HepG2 (cell line): ENCODE data around the gene METTL26. TPM values are rescaled to one million over a fixed set of nuclear protein-coding genes. Genes with fewer than 3 reads are reported as not detected.

Experiments used
- CBX5 ChIP-seq: sonication (generic); formaldehyde crosslinking; IDR thresholded peaks from 2 replicates; pipeline ENCODE4 v1.4.0; 2020; ENCODE audit warnings: missing genetic modification reagents, borderline replicate concordance
- CHD2 ChIP-seq: IDR thresholded peaks from 2 replicates; pipeline ENCODE4 v1.6.1; 2011; ENCODE audit warnings: low read depth, low read length, improper control_type of control experiment
- DMAP1 ChIP-seq: IDR thresholded peaks from 2 replicates; pipeline ENCODE4 v1.6.1; 2016
- E2F2 ChIP-seq: sonication (generic); formaldehyde crosslinking; IDR thresholded peaks from 2 replicates; pipeline ENCODE4 v1.4.0; 2020; ENCODE audit warnings: missing genetic modification reagents, borderline replicate concordance
- HES4 ChIP-seq: sonication (generic); formaldehyde crosslinking; IDR thresholded peaks from 2 replicates; pipeline ENCODE4 v1.9.0; 2021; ENCODE audit warnings: mild to moderate bottlenecking, missing genetic modification reagents, borderline replicate concordance
- HMG20B ChIP-seq: conservative IDR thresholded peaks from 2 replicates; pipeline ENCODE4 v1.6.1; 2016; ENCODE audit warnings: missing genetic modification reagents, missing compliant biosample characterization
- KMT2B ChIP-seq: IDR thresholded peaks from 2 replicates; pipeline ENCODE4 v1.6.1; 2016; ENCODE audit warnings: missing genetic modification reagents, missing compliant biosample characterization
- MLX ChIP-seq: IDR thresholded peaks from 2 replicates; pipeline ENCODE4 v1.6.1; 2016
- MYPOP ChIP-seq: sonication (generic); formaldehyde crosslinking; IDR thresholded peaks from 2 replicates; pipeline ENCODE4 v1.8.1; 2023; ENCODE audit warnings: mild to moderate bottlenecking, moderate library complexity, missing genetic modification reagents
- NFIB ChIP-seq: sonication (generic); formaldehyde crosslinking; IDR thresholded peaks from 2 replicates; pipeline ENCODE4 v1.9.0; 2021; ENCODE audit warnings: missing genetic modification reagents, mild to moderate bottlenecking, borderline replicate concordance
- NR3C1 ChIP-seq: sonication (generic); formaldehyde crosslinking; IDR thresholded peaks from 2 replicates; pipeline ENCODE4 v1.4.0; 2020; ENCODE audit warnings: missing genetic modification reagents
- SMYD3 ChIP-seq: sonication (generic); formaldehyde crosslinking; IDR thresholded peaks from 2 replicates; pipeline ENCODE4 v1.8.1; 2023; ENCODE audit warnings: mild to moderate bottlenecking, missing genetic modification reagents
- SPEN ChIP-seq: sonication (generic); formaldehyde crosslinking; IDR thresholded peaks from 2 replicates; pipeline ENCODE4 v1.5.1; 2020; ENCODE audit warnings: low read depth, mild to moderate bottlenecking, missing genetic modification reagents
- ZFP1 ChIP-seq: IDR thresholded peaks from 2 replicates; pipeline ENCODE4 v1.6.1; 2016
- ZNF136 ChIP-seq: sonication (generic); formaldehyde crosslinking; IDR thresholded peaks from 2 replicates; pipeline ENCODE4 v1.8.1; 2022; ENCODE audit warnings: low read depth, mild to moderate bottlenecking, moderate library complexity, missing genetic modification reagents
- ZNF430 ChIP-seq: sonication (generic); formaldehyde crosslinking; IDR thresholded peaks from 2 replicates; pipeline ENCODE4 v1.9.0; 2021; ENCODE audit warnings: mild to moderate bottlenecking, missing genetic modification reagents
- ZNF503 ChIP-seq: sonication (generic); formaldehyde crosslinking; IDR thresholded peaks from 2 replicates; pipeline ENCODE4 v1.4.0; 2020; ENCODE audit warnings: missing genetic modification reagents
- ZNF549 ChIP-seq: sonication (generic); formaldehyde crosslinking; IDR thresholded peaks from 2 replicates; pipeline ENCODE4 v1.5.0; 2020; ENCODE audit warnings: missing genetic modification reagents
- ZNF552 ChIP-seq: sonication (generic); formaldehyde crosslinking; IDR thresholded peaks from 2 replicates; pipeline ENCODE4 v1.9.0; 2022; ENCODE audit warnings: missing genetic modification reagents, mild to moderate bottlenecking, borderline replicate concordance
- ZNF577 ChIP-seq: sonication (generic); formaldehyde crosslinking; IDR thresholded peaks from 2 replicates; pipeline ENCODE4 v1.4.0; 2020; ENCODE audit warnings: mild to moderate bottlenecking, low read depth, missing genetic modification reagents, borderline replicate concordance
- ZNF615 ChIP-seq: sonication (generic); formaldehyde crosslinking; IDR thresholded peaks from 2 replicates; pipeline ENCODE4 v1.5.0; 2020; ENCODE audit warnings: mild to moderate bottlenecking, missing genetic modification reagents, borderline replicate concordance
- ZNF639 ChIP-seq: conservative IDR thresholded peaks from 2 replicates; pipeline ENCODE4 v1.6.1; 2018; ENCODE audit warnings: missing genetic modification reagents
- ZSCAN25 ChIP-seq: sonication (generic); formaldehyde crosslinking; IDR thresholded peaks from 2 replicates; pipeline ENCODE4 v1.8.0; 2022; ENCODE audit warnings: mild to moderate bottlenecking, missing genetic modification reagents
- polyA plus RNA-seq, 8 experiments: library from polyadenylated mRNA; depleted of rRNA in 3 of 8; stranded (reverse) in 7 of 8; unstranded in 1 of 8; fragments of >200 nt; fragmentation: Illumina TruSeq in 4 of 8; extraction: Trizol in 4 of 8; gene quantifications; 2 replicates each; pipeline versions ENCODE4 v1.2.1 to v1.2.3, GENCODE V29; 2011 to 2016; ENCODE audit warnings: low read depth in 4 of 8, missing spikeins in 1 of 8, mixed read lengths in 1 of 8; ENCODE audit not compliant: insufficient read depth in 1 of 8
- total RNA-seq, 5 experiments: library from RNA; depleted of rRNA; stranded (reverse); fragments of >200 nt; fragmentation: Illumina TruSeq; extraction: Trizol; gene quantifications; 2 replicates each; pipeline ENCODE4 v1.2.3, GENCODE V29; 2016; ENCODE audit warnings: low read depth in 1 of 5

METTL26 gene
- total and polyA plus RNA-seq, 2 of the 13 experiments (the other 11 are each of a cell fraction or from before 2014, with no cell fraction given) = 65.5 to 70.1 TPM

- TF ChIP-seq MYPOP (no peak), CHD2 (no peak), ZNF577 (no peak), ZNF503 (CRISPR knock-in tag) (no peak), SMYD3 (no peak), NR3C1 (CRISPR knock-in tag) (no peak), NFIB (CRISPR knock-in tag) (no peak), CBX5 (peak; percentile 50; the same call in 1 of the 2 replicates), ZNF549 (no peak), HES4 (CRISPR knock-in tag) (no peak), ZNF430 (CRISPR knock-in tag) (no peak), ZNF552 (CRISPR knock-in tag) (no peak), ZNF639 (CRISPR knock-in tag) (no peak), MLX (CRISPR knock-in tag) (no peak), SPEN (CRISPR knock-in tag) (no peak), KMT2B (CRISPR knock-in tag) (no peak), ZFP1 (CRISPR knock-in tag) (no peak), E2F2 (no peak), ZNF615 (CRISPR knock-in tag) (no peak), DMAP1 (CRISPR knock-in tag) (peak; percentile 37; the same call in 1 of the 2 replicates), HMG20B (CRISPR knock-in tag) (no peak), ZNF136 (no peak), ZSCAN25 (peak; percentile 38; the same call in 1 of the 2 replicates)
These were observed 25.4 kb downstream of the METTL26 start (continued) for GRCh38 chr16:610513-611381.
